Measurements from ENCODE around the gene TMEM272. TPM values are rescaled to one million over a fixed set of nuclear protein-coding genes. Genes with fewer than 3 reads are reported as not detected.

The TMEM272 gene
- total and polyA plus RNA-seq, 2 donors from 2014 or later: 0.19 to 0.28 TPM

GRCh38 chr13:51820016-51820597 is 24.9 kb downstream of the TMEM272 start:
- no peak for TF ChIP-seq CTCF (IDR thresholded peaks at IDR 0.05; ENCODE audit: borderline replicate concordance, extremely low read depth, insufficient read depth)
- H3K36me3 ChIP-seq (ENCODE audit: control insufficient read depth in 2 of 3, insufficient read depth in 3 of 3, low read length in 3 of 3): no peaks in the 10 kb centered on the region
- no peak overlapping the region for H3K27ac ChIP-seq (ENCODE audit: low read depth in 2 of 2, low read length in 2 of 2)
- no peak overlapping the region for H3K4me3 ChIP-seq (ENCODE audit: low read length in 3 of 3)
- no peaks in the 10 kb centered on the region for H3K27me3 ChIP-seq (ENCODE audit: control insufficient read depth, insufficient read depth, low read length)
- H3K4me1 ChIP-seq (ENCODE audit: control insufficient read depth in 2 of 3, insufficient read depth in 2 of 3, low read depth in 1 of 3, low read length in 3 of 3): peaks cover 0 to 2% (median 0%) of the 10 kb centered on the region in 3 donors
- intact Hi-C loops (cut with DNase I): no loop called here
- FAIRE-seq (no peak), DNase-seq (no peak)
- no peak overlapping the region for H3K9ac ChIP-seq (ENCODE audit: low read length in 3 of 3)
- H3K9me3 ChIP-seq (ENCODE audit: control insufficient read depth in 2 of 3, insufficient read depth in 1 of 3, low read length in 3 of 3): no peaks in the 10 kb centered on the region

DNA sequence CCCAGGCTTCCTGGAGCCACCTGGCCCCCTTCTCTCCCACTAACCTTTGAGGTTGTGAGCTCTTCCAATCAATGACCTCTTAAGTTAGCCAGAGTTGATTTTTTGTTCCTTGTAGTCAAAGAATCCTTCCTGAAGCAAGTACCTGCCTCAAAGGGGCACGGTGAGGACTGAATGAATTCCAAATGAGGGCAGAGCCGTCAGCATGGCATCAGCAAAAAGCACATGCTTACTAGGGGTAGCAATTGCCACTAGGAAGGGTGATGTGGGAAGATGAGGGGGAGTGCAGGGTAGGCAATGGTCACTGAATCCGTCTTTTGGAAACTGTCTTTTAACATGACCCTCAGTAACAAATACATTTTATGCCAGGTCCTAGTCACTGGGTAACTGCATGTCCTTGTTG is 25.4 kb downstream of the TMEM272 start:
- H3K9ac ChIP-seq (ENCODE audit: low read length in 3 of 3): no peak overlapping the region
- no peaks in the 10 kb centered on the region for H3K27me3 ChIP-seq (ENCODE audit: control insufficient read depth, insufficient read depth, low read length)
- H3K27ac ChIP-seq (ENCODE audit: low read depth in 2 of 2, low read length in 2 of 2): no peak overlapping the region
- H3K4me1 ChIP-seq (ENCODE audit: control insufficient read depth in 2 of 3, insufficient read depth in 2 of 3, low read depth in 1 of 3, low read length in 3 of 3): peaks cover 0 to 5% (median 5%) of the 10 kb centered on the region in 3 donors
- no peaks in the 10 kb centered on the region for H3K9me3 ChIP-seq (ENCODE audit: control insufficient read depth in 2 of 3, insufficient read depth in 1 of 3, low read length in 3 of 3)
- H3K36me3 ChIP-seq (ENCODE audit: control insufficient read depth in 2 of 3, insufficient read depth in 3 of 3, low read length in 3 of 3): no peaks in the 10 kb centered on the region
- H3K4me3 ChIP-seq (ENCODE audit: low read length in 3 of 3): no peak overlapping the region
- DNase-seq (no peak), FAIRE-seq (no peak)
- TF ChIP-seq CTCF (IDR thresholded peaks at IDR 0.05; ENCODE audit: borderline replicate concordance, extremely low read depth, insufficient read depth): no peak
- intact Hi-C loops (cut with DNase I): no loop called here

- no peak for DNase-seq
- intact Hi-C loops (cut with DNase I): no loop called here
- no peaks in the 10 kb centered on the region for H3K36me3 ChIP-seq (ENCODE audit: control insufficient read depth in 2 of 3, insufficient read depth in 3 of 3, low read length in 3 of 3)
- no peak overlapping the region for H3K4me3 ChIP-seq (ENCODE audit: low read length in 3 of 3)
- no peak overlapping the region for H3K27ac ChIP-seq (ENCODE audit: low read depth in 2 of 2, low read length in 2 of 2)
- no peak overlapping the region for H3K9ac ChIP-seq (ENCODE audit: low read length in 3 of 3)
- peaks cover 0 to 5% (median 5%) of the 10 kb centered on the region in 3 donors for H3K4me1 ChIP-seq (ENCODE audit: control insufficient read depth in 2 of 3, insufficient read depth in 2 of 3, low read depth in 1 of 3, low read length in 3 of 3)
- H3K27me3 ChIP-seq (ENCODE audit: control insufficient read depth, insufficient read depth, low read length): no peaks in the 10 kb centered on the region
- H3K9me3 ChIP-seq (ENCODE audit: control insufficient read depth in 2 of 3, insufficient read depth in 1 of 3, low read length in 3 of 3): no peaks in the 10 kb centered on the region
- FAIRE-seq: no peak
- TF ChIP-seq CTCF (IDR thresholded peaks at IDR 0.05; ENCODE audit: borderline replicate concordance, extremely low read depth, insufficient read depth): no peak
Measured at GRCh38 chr13:51818781-51819511, 26.0 kb downstream of the TMEM272 start.

All from kidney (tissue), 14 donors.